Measurements from ENCODE around the gene KCNK3.

GRCh38 chr2:26707747-26708146 lies 15.2 kb downstream of the KCNK3 start:
- TF ChIP-seq NFYB (IDR thresholded peaks at IDR 0.05; ENCODE audit: insufficient read depth, low read depth, low read length), result no peak
- no peak for TF ChIP-seq ZBTB4 (CRISPR knock-in tag; IDR thresholded peaks at IDR 0.05)
- no peak for TF ChIP-seq POLR2A (IDR thresholded peaks at IDR 0.05; ENCODE audit: low read depth, low read length)
- no peak for TF ChIP-seq SMC3 (IDR thresholded peaks at IDR 0.05; ENCODE audit: borderline replicate concordance, low read length)
- TF ChIP-seq EED (IDR thresholded peaks at IDR 0.05; ENCODE audit: low read depth), result no peak
- no peak for TF ChIP-seq POLR2AphosphoS5 (IDR thresholded peaks at IDR 0.05; ENCODE audit: low read length)
- no peak for TF ChIP-seq CHD2 (IDR thresholded peaks at IDR 0.05; ENCODE audit: borderline replicate concordance, low read depth, low read length)
